ENCODE data around the gene ZNF609. TPM values are rescaled to one million over a fixed set of nuclear protein-coding genes. Genes with fewer than 3 reads are reported as not detected.

Gene ZNF609
- total and polyA plus RNA-seq, 2 of the 13 experiments (the other 11 are each of a cell fraction or from before 2014, with no cell fraction given), result 8.9 to 9.9 TPM

DNA sequence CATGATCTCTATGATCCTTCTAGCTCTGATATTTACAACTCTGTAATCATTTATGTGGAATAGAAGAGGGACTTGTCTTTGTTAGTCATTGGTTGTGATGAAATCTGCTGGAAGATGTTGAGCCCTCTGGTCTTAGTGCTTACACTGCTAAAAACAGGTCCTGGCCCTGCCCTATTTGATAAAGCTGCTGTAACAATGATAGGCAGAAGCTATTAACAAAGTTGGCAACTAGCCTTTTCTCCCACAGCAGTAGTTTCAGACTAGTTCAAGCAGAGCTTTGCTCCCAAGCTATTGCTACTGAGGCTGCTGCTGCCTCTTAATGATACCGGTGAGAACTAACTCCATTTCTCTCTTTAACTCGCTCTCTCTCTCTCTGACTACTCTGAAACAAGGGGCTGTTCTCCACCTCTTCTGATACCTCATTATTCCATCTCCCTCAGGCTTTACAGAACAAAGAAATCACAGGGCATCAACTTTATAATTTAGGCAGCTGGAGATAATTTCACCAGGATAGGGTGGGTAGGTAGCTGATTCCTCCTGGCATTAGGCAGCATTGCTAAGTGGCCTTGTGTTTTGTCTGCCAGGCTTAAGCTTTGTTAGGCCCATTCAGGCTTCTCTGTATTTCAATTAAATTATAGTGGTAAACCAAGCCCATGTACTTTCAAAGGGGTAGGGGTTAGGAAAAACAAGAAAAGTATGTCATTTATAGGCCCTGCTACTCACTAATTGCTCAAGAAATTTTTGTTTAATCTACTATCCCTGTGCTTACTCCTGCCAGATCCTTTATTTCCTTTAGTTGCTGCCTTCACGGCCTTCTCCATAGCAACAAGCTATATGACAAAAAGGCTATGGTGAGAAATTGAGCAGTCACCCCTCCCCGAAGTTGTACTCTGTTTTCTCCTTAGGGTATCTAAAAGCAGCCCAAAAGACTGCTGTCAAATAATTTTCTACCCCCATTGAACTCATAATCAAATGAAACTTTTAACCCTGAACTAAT lies 175.4 kb downstream of the ZNF609 start (continued):
- TF ChIP-seq, protein P1, sequence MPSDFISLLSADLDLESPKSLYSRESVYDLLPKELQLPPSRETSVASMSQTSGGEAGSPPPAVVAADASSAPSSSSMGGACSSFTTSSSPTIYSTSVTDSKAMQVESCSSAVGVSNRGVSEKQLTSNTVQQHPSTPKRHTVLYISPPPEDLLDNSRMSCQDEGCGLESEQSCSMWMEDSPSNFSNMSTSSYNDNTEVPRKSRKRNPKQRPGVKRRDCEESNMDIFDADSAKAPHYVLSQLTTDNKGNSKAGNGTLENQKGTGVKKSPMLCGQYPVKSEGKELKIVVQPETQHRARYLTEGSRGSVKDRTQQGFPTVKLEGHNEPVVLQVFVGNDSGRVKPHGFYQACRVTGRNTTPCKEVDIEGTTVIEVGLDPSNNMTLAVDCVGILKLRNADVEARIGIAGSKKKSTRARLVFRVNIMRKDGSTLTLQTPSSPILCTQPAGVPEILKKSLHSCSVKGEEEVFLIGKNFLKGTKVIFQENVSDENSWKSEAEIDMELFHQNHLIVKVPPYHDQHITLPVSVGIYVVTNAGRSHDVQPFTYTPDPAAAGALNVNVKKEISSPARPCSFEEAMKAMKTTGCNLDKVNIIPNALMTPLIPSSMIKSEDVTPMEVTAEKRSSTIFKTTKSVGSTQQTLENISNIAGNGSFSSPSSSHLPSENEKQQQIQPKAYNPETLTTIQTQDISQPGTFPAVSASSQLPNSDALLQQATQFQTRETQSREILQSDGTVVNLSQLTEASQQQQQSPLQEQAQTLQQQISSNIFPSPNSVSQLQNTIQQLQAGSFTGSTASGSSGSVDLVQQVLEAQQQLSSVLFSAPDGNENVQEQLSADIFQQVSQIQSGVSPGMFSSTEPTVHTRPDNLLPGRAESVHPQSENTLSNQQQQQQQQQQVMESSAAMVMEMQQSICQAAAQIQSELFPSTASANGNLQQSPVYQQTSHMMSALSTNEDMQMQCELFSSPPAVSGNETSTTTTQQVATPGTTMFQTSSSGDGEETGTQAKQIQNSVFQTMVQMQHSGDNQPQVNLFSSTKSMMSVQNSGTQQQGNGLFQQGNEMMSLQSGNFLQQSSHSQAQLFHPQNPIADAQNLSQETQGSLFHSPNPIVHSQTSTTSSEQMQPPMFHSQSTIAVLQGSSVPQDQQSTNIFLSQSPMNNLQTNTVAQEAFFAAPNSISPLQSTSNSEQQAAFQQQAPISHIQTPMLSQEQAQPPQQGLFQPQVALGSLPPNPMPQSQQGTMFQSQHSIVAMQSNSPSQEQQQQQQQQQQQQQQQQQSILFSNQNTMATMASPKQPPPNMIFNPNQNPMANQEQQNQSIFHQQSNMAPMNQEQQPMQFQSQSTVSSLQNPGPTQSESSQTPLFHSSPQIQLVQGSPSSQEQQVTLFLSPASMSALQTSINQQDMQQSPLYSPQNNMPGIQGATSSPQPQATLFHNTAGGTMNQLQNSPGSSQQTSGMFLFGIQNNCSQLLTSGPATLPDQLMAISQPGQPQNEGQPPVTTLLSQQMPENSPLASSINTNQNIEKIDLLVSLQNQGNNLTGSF (CRISPR knock-in tag; IDR thresholded peaks at IDR 0.05), result no peak
- TF ChIP-seq ZNF670 (CRISPR knock-in tag; IDR thresholded peaks at IDR 0.05; ENCODE audit: borderline replicate concordance) (no peak), NR3C1 (CRISPR knock-in tag; IDR thresholded peaks at IDR 0.05) (no peak), CEBPB (IDR thresholded peaks at IDR 0.05; ENCODE audit: borderline replicate concordance, low read depth, low read length) (peak; percentile 15; the same call in 1 of the 2 replicates), BRD4 (CRISPR knock-in tag; IDR thresholded peaks at IDR 0.05) (no peak), MAFK (conservative IDR thresholded peaks at IDR 0.05 in 1 of 2, IDR thresholded peaks at IDR 0.05 in 1 of 2; ENCODE audit: low read length in 2 of 2) (peak; percentile 58 to 62; a peak in 3 of 4 replicates), NFE2L2 (IDR thresholded peaks at IDR 0.05; ENCODE audit: low read length) (no peak), ZNF232 (CRISPR knock-in tag; IDR thresholded peaks at IDR 0.05; ENCODE audit: borderline replicate concordance) (no peak), SAP130 (CRISPR knock-in tag; IDR thresholded peaks at IDR 0.05; ENCODE audit: low read depth) (peak; percentile 50; the same call in 1 of the 2 replicates), ZNF549 (CRISPR knock-in tag; IDR thresholded peaks at IDR 0.05) (no peak), NONO (IDR thresholded peaks at IDR 0.05) (no peak), NONO (CRISPR knock-in tag; conservative IDR thresholded peaks at IDR 0.05) (no peak), ZNF619 (CRISPR knock-in tag; IDR thresholded peaks at IDR 0.05) (no peak), SMYD3 (CRISPR knock-in tag; IDR thresholded peaks at IDR 0.05) (peak; percentile 19; the same call in 1 of the 2 replicates), ASH2L (IDR thresholded peaks at IDR 0.05; ENCODE audit: insufficient read length, low read depth, low read length) (no peak), SP140L (CRISPR knock-in tag; IDR thresholded peaks at IDR 0.05; ENCODE audit: borderline replicate concordance) (no peak), ZNF333 (CRISPR knock-in tag; IDR thresholded peaks at IDR 0.05; ENCODE audit: borderline replicate concordance) (no peak), DMAP1 (CRISPR knock-in tag; IDR thresholded peaks at IDR 0.05) (no peak)
- TF ChIP-seq, protein P2, sequence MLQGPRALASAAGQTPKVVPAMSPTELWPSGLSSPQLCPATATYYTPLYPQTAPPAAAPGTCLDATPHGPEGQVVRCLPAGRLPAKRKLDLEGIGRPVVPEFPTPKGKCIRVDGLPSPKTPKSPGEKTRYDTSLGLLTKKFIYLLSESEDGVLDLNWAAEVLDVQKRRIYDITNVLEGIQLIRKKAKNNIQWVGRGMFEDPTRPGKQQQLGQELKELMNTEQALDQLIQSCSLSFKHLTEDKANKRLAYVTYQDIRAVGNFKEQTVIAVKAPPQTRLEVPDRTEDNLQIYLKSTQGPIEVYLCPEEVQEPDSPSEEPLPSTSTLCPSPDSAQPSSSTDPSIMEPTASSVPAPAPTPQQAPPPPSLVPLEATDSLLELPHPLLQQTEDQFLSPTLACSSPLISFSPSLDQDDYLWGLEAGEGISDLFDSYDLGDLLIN (CRISPR knock-in tag; IDR thresholded peaks at IDR 0.05; ENCODE audit: borderline replicate concordance), result no peak
- TF ChIP-seq, protein P3, sequence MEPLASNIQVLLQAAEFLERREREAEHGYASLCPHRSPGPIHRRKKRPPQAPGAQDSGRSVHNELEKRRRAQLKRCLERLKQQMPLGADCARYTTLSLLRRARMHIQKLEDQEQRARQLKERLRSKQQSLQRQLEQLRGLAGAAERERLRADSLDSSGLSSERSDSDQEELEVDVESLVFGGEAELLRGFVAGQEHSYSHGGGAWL (CRISPR knock-in tag; IDR thresholded peaks at IDR 0.05), result no peak
- TF ChIP-seq, protein P4, sequence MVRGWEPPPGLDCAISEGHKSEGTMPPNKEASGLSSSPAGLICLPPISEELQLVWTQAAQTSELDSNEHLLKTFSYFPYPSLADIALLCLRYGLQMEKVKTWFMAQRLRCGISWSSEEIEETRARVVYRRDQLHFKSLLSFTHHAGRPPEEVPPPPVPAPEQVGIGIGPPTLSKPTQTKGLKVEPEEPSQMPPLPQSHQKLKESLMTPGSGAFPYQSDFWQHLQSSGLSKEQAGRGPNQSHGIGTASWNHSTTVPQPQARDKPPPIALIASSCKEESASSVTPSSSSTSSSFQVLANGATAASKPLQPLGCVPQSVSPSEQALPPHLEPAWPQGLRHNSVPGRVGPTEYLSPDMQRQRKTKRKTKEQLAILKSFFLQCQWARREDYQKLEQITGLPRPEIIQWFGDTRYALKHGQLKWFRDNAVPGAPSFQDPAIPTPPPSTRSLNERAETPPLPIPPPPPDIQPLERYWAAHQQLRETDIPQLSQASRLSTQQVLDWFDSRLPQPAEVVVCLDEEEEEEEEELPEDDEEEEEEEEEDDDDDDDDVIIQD (CRISPR knock-in tag; IDR thresholded peaks at IDR 0.05; ENCODE audit: low read depth), result no peak
